HUDEP-2 (cell line): ENCODE data around the gene PTPRG.

Source experiments
- DNase-seq, 76 experiments: peaks; one replicate each; lab custom pipeline; 2025; ENCODE audit not compliant: unreplicated experiment in 76 of 76; lab: John Stamatoyannopoulos, UW

The PTPRG gene

DNA sequence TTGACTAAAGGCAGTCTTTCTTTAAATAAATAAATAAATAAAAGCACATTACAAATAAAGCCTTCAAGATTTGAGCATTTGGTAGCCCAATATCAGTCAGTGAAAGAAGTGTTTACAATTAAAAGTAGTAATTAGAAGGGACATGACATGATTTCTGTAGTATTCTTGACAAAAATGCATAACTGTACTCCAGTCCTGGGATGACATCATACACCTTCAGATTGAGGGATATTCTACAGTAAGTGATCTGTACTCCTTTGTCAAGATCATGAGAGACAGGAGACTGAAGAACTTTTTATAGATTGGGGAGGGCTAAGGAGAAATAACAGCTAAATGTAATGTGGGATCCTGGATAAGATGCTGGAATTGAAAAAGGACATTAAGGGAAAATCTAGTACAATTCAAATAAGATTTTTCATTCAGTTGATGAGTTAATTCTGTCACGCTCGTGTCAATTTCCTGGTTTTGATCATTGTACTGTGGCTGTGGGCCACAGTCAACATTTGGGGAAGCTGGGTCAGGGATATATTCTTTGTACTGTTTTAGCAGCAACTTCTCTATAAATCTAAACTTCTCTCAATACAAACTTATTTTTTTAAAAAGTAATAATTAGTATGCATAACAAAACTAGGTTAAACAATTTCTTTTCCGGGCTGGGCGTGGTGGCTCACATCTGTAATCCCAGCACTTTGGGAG lies 314.8 kb downstream of the PTPRG start:
- DNase-seq, result no peak

DNA sequence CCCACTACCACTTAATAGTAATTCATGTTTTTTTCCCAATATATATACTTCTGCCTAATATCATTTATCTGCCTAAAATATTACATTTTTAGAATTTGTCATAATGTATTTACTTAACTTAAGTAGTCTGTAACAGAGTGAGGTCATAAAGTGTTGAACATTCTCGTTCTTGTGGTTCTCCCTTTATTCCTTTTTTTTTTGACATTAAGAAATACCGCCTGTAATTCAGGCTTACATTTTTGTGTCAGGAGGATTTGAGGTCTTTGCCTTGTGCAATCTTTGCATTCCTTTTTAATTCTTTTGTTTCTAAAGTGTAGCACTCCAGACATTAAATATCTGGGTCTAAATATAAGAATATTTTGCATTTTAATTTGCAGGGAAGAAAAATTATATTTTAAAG lies 315.4 kb downstream of the PTPRG start:
- DNase-seq, result no peak

DNA sequence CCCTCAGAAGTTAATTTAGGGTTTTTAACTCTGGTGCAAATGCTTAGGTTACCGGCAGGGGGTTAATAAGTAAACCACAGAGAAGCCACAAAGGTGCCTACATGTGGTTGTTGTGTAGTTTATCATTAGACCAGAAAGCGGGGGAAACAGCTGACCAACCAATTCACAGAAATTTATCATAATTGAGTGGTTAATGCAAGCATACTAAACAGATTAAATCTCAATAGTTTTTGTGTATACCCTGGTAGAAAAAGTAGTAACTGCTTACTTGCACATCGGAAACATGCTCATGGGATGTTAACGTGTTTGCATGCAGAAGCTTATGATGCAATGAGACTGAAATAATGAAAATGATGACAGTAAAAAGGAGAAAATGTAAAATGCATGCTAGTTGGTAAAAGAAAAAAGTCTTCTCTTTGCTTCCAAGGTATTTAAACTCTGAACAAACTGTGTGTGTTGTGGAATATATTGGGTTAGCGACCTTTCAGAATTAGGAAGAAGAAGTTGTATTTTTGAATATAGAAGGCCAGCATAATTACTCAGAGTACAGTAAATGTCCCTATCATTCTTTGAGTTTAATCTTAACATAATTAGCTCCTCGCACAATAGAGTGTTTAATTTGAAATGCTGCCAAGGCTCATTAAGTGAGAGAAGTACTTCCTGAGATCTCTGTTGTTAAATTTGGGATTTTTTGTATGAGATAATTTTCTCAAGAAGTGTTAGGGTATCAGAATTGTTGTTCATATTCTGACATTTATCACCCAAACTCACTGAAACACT lies 316.2 kb downstream of the PTPRG start:
- no peak for DNase-seq

- DNase-seq, result no peak
Measured at GRCh38 chr3:61882253-61882652, 320.9 kb downstream of the PTPRG start.

DNA sequence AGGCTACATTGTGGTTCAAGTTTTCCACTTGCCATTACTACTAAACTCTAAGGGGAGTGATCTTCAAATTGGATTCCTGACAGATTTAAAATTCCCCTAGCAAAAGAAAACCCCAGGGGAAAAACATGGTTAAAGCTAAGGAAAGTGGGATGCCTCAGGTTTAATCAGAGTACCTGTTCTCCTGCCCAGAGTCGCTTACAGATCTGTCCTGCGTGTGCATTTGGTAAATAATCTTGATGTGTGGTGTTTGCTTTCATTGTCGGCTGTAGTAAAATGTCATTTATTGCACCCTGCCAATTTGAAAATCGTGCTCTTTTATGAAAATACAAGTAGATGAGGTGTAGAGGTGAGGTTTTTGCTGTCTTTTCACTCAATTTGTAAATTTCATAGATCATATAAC lies 323.4 kb downstream of the PTPRG start:
- no peak for DNase-seq

DNA sequence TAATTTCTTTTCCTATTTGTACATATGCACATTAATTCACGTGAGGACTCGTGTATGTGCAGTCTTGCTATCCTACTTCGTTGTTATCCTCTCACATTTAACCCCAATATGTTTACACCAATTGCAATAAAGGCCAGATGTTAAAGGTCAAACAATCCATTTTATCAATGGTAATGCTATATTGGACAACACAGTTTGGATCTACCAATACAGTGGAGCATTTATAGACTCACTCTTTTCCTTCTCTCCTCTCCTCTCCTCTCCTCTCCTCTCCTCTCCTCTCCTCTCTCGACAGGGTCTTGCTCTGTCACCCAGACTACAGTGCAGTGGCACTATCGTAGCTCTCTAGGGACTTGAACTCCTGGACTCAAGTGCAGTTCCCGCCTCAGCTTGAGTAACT lies 324.0 kb downstream of the PTPRG start:
- DNase-seq, result no peak

- no peak for DNase-seq
Measured at GRCh38 chr3:61887206-61887605, 325.8 kb downstream of the PTPRG start.

- no peak for DNase-seq
Measured at GRCh38 chr3:61889259-61889658, 327.9 kb downstream of the PTPRG start.

GRCh38 chr3:61890167-61890566 lies 328.8 kb downstream of the PTPRG start:
- DNase-seq, result no peak

DNA sequence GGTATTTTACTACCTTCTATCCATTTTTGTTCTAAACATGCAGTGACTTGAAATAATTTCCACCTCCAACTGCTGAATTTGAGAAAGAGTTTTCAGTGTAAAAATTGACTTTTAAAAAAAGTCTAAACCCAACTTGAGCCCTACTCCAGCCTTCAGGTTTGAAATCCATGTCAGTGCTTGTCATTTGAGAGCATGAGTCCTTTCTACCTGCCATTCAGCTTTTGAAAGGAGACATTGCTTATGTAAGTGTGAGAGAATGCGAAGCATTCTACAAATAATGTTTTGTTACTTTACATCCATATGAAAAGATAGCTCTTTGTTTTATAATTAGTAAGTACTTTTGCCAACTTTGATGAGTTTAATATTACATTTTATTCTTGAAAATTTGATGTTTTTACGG lies 329.2 kb downstream of the PTPRG start:
- DNase-seq, result no peak

GRCh38 chr3:61892891-61893290 lies 331.5 kb downstream of the PTPRG start:
- no peak for DNase-seq

- no peak for DNase-seq
Measured at GRCh38 chr3:61893840-61894566, 332.6 kb downstream of the PTPRG start.

DNA sequence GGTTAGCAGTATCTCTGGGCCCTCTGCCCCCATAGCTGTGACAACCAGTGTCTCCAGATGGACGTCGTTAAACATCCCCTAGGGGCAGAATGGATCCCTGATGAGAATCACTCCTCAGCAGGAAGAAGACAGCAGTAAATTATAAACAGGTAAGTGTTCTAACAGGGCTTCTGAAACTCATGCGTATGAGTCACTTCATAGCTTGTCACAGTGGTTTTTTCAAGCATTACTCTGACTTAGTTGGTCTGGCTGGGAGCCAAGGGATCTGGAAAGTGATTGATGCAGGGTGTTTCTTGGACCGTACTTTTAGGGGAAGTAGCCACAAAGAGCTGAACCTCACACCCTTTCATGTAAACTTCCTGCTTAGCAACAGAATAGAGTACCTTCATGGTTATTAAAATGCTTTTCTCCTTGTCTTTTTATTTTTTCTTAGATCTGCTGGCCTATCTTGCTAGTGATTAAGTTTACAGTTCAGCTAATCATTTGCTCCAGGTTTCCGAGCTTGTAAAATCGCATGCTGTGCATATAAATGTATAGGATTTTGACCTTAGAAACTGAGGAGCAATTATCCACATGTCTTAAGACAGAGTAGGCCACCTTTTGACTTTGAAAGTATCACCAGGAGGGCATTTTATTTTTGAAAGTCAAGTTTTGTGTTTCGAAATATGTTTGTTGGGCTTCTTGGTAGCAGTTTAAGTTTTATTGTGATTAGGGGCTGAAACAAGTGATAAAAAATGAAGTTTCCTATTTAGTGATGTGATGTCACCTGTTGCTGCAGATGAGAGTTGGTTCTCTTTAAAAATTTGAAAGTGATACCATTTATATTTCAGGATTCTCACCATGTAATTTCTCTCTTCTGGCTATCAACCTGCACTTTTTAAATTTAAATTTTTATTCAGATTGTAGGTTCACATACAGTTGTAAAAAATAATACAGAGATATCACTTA lies 333.9 kb downstream of the PTPRG start:
- peak in 13 of 76 experiments; percentile 0 to 29 (median 5) for DNase-seq

DNA sequence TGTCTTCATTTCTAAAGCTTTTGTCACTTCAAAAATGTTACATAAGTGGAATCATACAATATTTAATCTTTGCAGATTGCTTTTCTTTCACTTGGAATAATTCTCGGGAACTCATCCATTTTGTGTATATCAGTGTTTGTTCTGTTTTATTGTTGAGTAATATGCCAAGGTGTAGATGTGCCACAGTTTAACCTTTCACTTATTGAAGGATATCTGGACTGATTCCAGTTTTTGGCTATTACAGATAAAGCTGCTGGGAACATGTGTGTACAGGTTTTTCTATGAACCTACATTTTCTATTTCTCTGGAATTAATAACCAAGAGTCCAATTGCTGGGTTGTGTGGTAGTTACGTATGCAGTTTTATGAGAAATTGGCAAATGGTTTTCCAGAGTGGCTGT lies 334.9 kb downstream of the PTPRG start:
- DNase-seq, result no peak

- DNase-seq, result no peak
Measured at GRCh38 chr3:61897848-61898247, 336.5 kb downstream of the PTPRG start.

DNA sequence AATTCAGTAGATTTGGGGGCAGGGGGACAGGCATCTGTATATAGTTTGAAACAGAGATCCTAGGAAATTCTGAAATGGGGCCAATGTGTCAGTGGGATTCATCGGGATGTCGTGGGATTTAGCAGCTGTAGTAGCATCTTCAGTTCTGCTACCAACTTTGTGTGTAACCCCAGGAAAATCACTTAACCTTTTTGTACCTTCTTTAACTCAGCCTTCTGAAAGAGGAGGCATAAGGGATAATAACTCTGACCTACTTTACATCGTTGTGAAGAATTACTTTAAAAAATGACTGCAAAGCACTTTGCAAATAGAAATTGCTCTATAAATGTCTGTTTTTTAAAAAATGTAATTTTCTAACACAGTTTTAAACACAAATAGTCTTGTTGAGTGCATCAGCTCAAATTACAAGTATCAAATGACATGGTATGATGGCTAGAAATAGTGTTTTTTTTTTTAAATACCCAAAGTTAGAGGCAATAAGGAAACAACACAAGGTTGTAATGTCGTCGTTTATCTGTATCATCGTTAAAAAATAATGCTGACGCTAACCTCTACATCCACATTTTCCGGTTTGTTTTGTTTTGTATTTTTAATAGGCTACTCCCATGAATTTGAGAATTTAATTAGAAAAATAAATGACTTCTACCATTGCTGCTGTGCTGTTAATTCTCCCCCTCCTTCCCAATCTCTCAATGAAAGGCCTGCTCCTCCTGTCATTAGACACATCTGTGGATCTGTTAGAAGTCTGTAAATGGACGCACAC lies 338.5 kb downstream of the PTPRG start:
- no peak for DNase-seq

DNA sequence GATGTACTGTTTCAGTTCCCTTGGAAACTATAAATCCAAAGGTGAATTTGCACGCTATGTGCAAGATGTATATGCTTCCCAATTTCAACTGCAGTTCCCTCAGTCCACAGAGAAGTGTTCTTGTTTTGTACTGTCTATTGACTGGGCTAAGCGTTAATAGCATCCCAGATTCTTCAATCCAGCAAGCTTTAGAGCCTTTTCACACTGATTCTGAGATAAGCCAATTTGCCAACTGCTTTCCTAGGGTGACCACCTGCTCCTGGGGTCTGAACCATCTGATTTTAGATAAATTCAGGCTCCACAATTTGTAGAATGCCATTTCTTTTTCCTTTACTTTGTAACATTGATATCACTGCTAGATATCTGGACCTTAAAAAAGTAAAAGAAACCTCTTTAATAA lies 340.1 kb downstream of the PTPRG start:
- DNase-seq, result no peak

DNA sequence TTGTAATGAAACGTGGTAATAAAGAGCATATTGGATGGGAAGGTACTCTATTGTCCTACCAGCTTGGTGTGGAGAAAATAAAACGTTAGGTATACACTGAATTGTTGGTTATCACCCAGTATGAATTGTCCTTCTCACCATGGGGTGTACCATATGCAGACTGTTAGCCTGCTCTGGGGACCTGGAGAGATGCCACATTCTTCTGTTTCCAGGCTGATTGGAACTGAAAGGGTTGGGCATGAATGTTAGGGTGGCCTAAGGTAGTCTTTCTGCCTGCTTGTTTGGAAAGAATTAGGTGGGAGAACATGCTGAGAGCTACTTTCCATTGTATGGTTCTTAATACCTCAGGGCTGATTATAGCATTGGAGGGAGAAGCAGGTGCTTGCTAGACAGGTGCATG lies 340.6 kb downstream of the PTPRG start:
- DNase-seq, result no peak

- DNase-seq, result no peak
Measured at GRCh38 chr3:61903074-61903473, 341.7 kb downstream of the PTPRG start.
